Suprapubic skin (tissue), 4 donors: Measurements from ENCODE around the gene CHID1.

Experiments
- CTCF ChIP-seq, 2 donors: fragments of 200-600 bp in 1 of 2; fragments of 450-650 bp in 1 of 2; sonication (generic) in 1 of 2; IDR thresholded peaks; one replicate each; pipeline ENCODE4 v1.5.1; 2016 to 2019; ENCODE audit warnings: antibody characterized with exemption in 2 of 2, mild to moderate bottlenecking in 1 of 2, moderate library complexity in 1 of 2
- EP300 ChIP-seq: sonication (generic); formaldehyde crosslinking; IDR thresholded peaks from one replicate; pipeline ENCODE4 v1.6.1; 2017; ENCODE audit warnings: antibody characterized with exemption
- POLR2A ChIP-seq, 2 donors: fragments of 450-650 bp; IDR thresholded peaks; one replicate each; pipeline ENCODE4 v1.6.1; 2017; ENCODE audit warnings: antibody characterized with exemption in 2 of 2, mild to moderate bottlenecking in 2 of 2, moderate library complexity in 2 of 2
- POLR2AphosphoS5 ChIP-seq, 3 donors: sonication (generic); formaldehyde crosslinking; IDR thresholded peaks; one replicate each; pipeline ENCODE4 v1.6.1; 2017; ENCODE audit warnings: antibody characterized with exemption in 3 of 3

GRCh38 chr11:832529-833113 is 78.0 kb downstream of the CHID1 start, which contains the start of gene CD151:
- TF ChIP-seq POLR2A (IDR thresholded peaks at IDR 0.05), result no peak
- TF ChIP-seq CTCF (IDR thresholded peaks at IDR 0.05), result peak in 1 of 2 donors; percentile 15
- no peak for TF ChIP-seq EP300
- TF ChIP-seq POLR2AphosphoS5 (IDR thresholded peaks at IDR 0.05), result no peak
